Mesothelial cell of epicardium (in vitro differentiated cells): ENCODE data around the gene SLC38A10. TPM values are rescaled to one million over a fixed set of nuclear protein-coding genes. Genes with fewer than 3 reads are reported as not detected.

Experiments
- DNase-seq, 2 experiments: peaks; one replicate each; pipeline ENCODE4 v3.0.0; 2021; ENCODE audit warnings: low spot score in 2 of 2; ENCODE audit not compliant: unreplicated experiment in 2 of 2
- H3K27ac Mint-ChIP-seq: 2 replicates; pipeline ENCODE4 v1.8.0; 2021; ENCODE audit warnings: mixed read lengths
- H3K27me3 Mint-ChIP-seq: 2 replicates; pipeline ENCODE4 v1.8.0; 2021; ENCODE audit warnings: low read depth, mixed read lengths
- H3K36me3 Mint-ChIP-seq: 2 replicates; pipeline ENCODE4 v1.8.0; 2021; ENCODE audit warnings: mixed read lengths
- H3K4me1 Mint-ChIP-seq: 2 replicates; pipeline ENCODE4 v1.8.0; 2021; ENCODE audit warnings: mixed read lengths
- H3K4me3 Mint-ChIP-seq: 2 replicates; pipeline ENCODE4 v1.8.0; 2021; ENCODE audit warnings: mild to moderate bottlenecking, moderate library complexity, mixed read lengths
- H3K9me3 Mint-ChIP-seq: 2 replicates; pipeline ENCODE4 v1.8.0; 2021; ENCODE audit warnings: mixed read lengths
- CTCF ChIP-seq: fragments of 200-600 bp; sonication (generic); IDR thresholded peaks from one replicate; pipeline ENCODE4 v1.5.0; 2021; ENCODE audit warnings: antibody characterized with exemption; ENCODE audit not compliant: unreplicated experiment
- total RNA-seq: library from RNA; stranded (reverse); gene quantifications from 3 replicates; pipeline ENCODE4 v1.2.1, GENCODE V29; 2021

Gene SLC38A10
- total RNA-seq, 1 donor from 2014 or later, result 103 TPM

- H3K27ac Mint-ChIP-seq, result peak overlapping the region; percentile 90
- H3K36me3 Mint-ChIP-seq, result no peaks in the 10 kb centered on the region
- peak overlapping the region; percentile 17 for H3K4me3 Mint-ChIP-seq
- TF ChIP-seq CTCF, result no peak
- DNase-seq, result no peak
- H3K27me3 Mint-ChIP-seq, result no peaks in the 10 kb centered on the region
- H3K9me3 Mint-ChIP-seq, result no peaks in the 10 kb centered on the region
- peaks cover 35% of the 10 kb centered on the region for H3K4me1 Mint-ChIP-seq
These were observed 44.6 kb upstream of the SLC38A10 start for GRCh38 chr17:81339534-81340296.

- H3K9me3 Mint-ChIP-seq, result no peaks in the 10 kb centered on the region
- no peaks in the 10 kb centered on the region for H3K27me3 Mint-ChIP-seq
These were observed 44.1 kb upstream of the SLC38A10 start for GRCh38 chr17:81339191-81339533.

GRCh38 chr17:81338274-81339190 is 43.4 kb upstream of the SLC38A10 start:
- Mint-ChIP-seq H3K9me3 (no peaks in the 10 kb centered on the region), H3K27ac (peak overlapping the region; percentile 90), H3K27me3 (no peaks in the 10 kb centered on the region), H3K36me3 (no peaks in the 10 kb centered on the region), H3K4me3 (no peak overlapping the region), H3K4me1 (peaks cover 40% of the 10 kb centered on the region)
- no peak for DNase-seq
- TF ChIP-seq CTCF, result no peak

More at GRCh38 chr17:81339191-81339533, 44.1 kb upstream of the SLC38A10 start:
- DNase-seq, result no peak
- H3K4me3 Mint-ChIP-seq, result peak overlapping the region; percentile 17
- no peaks in the 10 kb centered on the region for H3K36me3 Mint-ChIP-seq
- peaks cover 36% of the 10 kb centered on the region for H3K4me1 Mint-ChIP-seq
- no peak for TF ChIP-seq CTCF
- H3K27ac Mint-ChIP-seq, result peak overlapping the region; percentile 90

GRCh38 chr17:81337476-81337879 is 42.4 kb upstream of the SLC38A10 start:
- no peaks in the 10 kb centered on the region for H3K27me3 Mint-ChIP-seq
- no peaks in the 10 kb centered on the region for H3K9me3 Mint-ChIP-seq
- no peak overlapping the region for H3K27ac Mint-ChIP-seq
- H3K36me3 Mint-ChIP-seq, result no peaks in the 10 kb centered on the region
- H3K4me3 Mint-ChIP-seq, result no peak overlapping the region
- no peak for TF ChIP-seq CTCF
- H3K4me1 Mint-ChIP-seq, result peaks cover 43% of the 10 kb centered on the region
- no peak for DNase-seq

- Mint-ChIP-seq H3K36me3 (no peaks in the 10 kb centered on the region), H3K27ac (no peak overlapping the region), H3K27me3 (no peaks in the 10 kb centered on the region), H3K9me3 (no peaks in the 10 kb centered on the region), H3K4me3 (no peak overlapping the region), H3K4me1 (peaks cover 39% of the 10 kb centered on the region)
- no peak for TF ChIP-seq CTCF
- DNase-seq, result no peak
These were observed 41.8 kb upstream of the SLC38A10 start for GRCh38 chr17:81336930-81337325.
